HL-60 (cell line): ENCODE data around the gene KLK13.

ENCODE experiments used
- POLR2AphosphoS5 ChIP-seq: IDR thresholded peaks from 2 replicates; pipeline ENCODE4 v1.6.1; 2012; ENCODE audit warnings: low read depth
- REST ChIP-seq: IDR thresholded peaks from 2 replicates; pipeline ENCODE4 v1.6.1; 2012; ENCODE audit warnings: low read depth; ENCODE audit not compliant: insufficient replicate concordance
- SPI1 ChIP-seq: IDR thresholded peaks from 2 replicates; pipeline ENCODE4 v1.6.1; 2012; ENCODE audit warnings: low read depth, mild to moderate bottlenecking, borderline replicate concordance
- TF ChIP-seq, protein P1 (sequence below): IDR thresholded peaks from one replicate; pipeline ENCODE4 v1.5.1; 2011; ENCODE audit warnings: low read length, control low read depth, inconsistent platforms; ENCODE audit not compliant: insufficient read depth

DNA sequence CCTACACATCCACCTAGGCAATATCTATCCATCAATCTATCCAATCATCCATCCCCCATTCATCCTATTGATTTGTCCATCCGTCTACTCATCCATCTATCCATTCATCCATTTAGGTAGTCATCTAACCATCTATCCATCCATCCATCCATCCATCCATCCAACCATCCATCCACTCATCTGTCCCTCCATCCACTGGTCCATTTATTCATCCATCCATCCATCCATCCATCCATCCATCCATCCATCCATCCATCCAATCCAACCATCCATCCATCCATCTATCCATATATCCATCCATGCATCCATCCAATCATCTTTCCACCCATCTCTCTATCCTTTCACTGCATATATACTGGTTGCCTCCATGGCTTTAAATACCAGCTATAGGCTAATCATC, 3.9 kb downstream of the KLK13 start:
- TF ChIP-seq, protein P1, sequence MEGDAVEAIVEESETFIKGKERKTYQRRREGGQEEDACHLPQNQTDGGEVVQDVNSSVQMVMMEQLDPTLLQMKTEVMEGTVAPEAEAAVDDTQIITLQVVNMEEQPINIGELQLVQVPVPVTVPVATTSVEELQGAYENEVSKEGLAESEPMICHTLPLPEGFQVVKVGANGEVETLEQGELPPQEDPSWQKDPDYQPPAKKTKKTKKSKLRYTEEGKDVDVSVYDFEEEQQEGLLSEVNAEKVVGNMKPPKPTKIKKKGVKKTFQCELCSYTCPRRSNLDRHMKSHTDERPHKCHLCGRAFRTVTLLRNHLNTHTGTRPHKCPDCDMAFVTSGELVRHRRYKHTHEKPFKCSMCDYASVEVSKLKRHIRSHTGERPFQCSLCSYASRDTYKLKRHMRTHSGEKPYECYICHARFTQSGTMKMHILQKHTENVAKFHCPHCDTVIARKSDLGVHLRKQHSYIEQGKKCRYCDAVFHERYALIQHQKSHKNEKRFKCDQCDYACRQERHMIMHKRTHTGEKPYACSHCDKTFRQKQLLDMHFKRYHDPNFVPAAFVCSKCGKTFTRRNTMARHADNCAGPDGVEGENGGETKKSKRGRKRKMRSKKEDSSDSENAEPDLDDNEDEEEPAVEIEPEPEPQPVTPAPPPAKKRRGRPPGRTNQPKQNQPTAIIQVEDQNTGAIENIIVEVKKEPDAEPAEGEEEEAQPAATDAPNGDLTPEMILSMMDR: no peak
- TF ChIP-seq REST (no peak), POLR2AphosphoS5 (no peak), SPI1 (no peak)
